MCF 10A (cell line): Measurements from ENCODE around the gene FILIP1L. TPM values are rescaled to one million over a fixed set of nuclear protein-coding genes. Genes with fewer than 3 reads are reported as not detected.
"Not testable (repeated sequence)": the region's sequence is repeated elsewhere in the genome, so short reads cannot be mapped to it uniquely, and the experiment has no call there.

Source experiments
- BruUV-seq: library from RNA; stranded (reverse); fragments of 400-500 nt; replicated peaks from 2 replicates; lab custom pipeline; 2021; lab: Mats Ljungman, UMichigan
- CTCF ChIA-PET: fragments of 300-600 bp; sonication (Branson Sonifier 250); formaldehyde crosslinking; extraction: SDS; loops from one replicate; lab custom pipeline; 2021; ENCODE audit warnings: antibody characterized with exemption, inconsistent platforms; lab: Yijun Ruan, JAX
- POLR2A ChIA-PET: fragments of 300-600, 350-650 bp; sonication (Branson Sonifier 250); formaldehyde crosslinking; extraction: SDS; loops from one replicate; lab custom pipeline; 2020; ENCODE audit warnings: antibody characterized with exemption, inconsistent platforms; lab: Yijun Ruan, JAX
- DNase-seq: peaks from one replicate; pipeline ENCODE4 v3.0.0-alpha.2; 2018; ENCODE audit not compliant: unreplicated experiment
- H3K27ac Mint-ChIP-seq: one replicate; pipeline ENCODE4 v1.8.0; 2022; ENCODE audit warnings: mild to moderate bottlenecking, low read depth, mixed read lengths; ENCODE audit not compliant: unreplicated experiment
- H3K27me3 Mint-ChIP-seq: one replicate; pipeline ENCODE4 v1.8.0; 2022; ENCODE audit warnings: mixed read lengths; ENCODE audit not compliant: insufficient read depth, unreplicated experiment
- H3K36me3 Mint-ChIP-seq: one replicate; pipeline ENCODE4 v1.8.0; 2022; ENCODE audit warnings: mild to moderate bottlenecking, moderate library complexity, mixed read lengths; ENCODE audit not compliant: insufficient read depth, unreplicated experiment
- H3K4me1 Mint-ChIP-seq: one replicate; pipeline ENCODE4 v1.8.0; 2022; ENCODE audit warnings: mixed read lengths; ENCODE audit not compliant: insufficient read depth, unreplicated experiment
- H3K4me3 Mint-ChIP-seq: one replicate; pipeline ENCODE4 v1.8.0; 2022; ENCODE audit warnings: mild to moderate bottlenecking, moderate library complexity, mixed read lengths; ENCODE audit not compliant: unreplicated experiment
- H3K9me3 Mint-ChIP-seq: one replicate; pipeline ENCODE4 v1.8.0; 2022; ENCODE audit warnings: mixed read lengths; ENCODE audit not compliant: unreplicated experiment
- intact Hi-C: fragments of 100-400 bp; cut with micrococcal nuclease; formaldehyde crosslinking; loops from 2 replicates; pipeline ENCODE4 v1.14.1; 2022
- total RNA-seq: library from RNA; stranded (reverse); gene quantifications from 2 replicates; pipeline ENCODE4 v1.2.3, GENCODE V29; 2022
- TF ChIP-seq, protein P1 (sequence below): fragments of 200-600 bp; IDR thresholded peaks from one replicate; pipeline ENCODE4 v1.8.0; 2022; ENCODE audit warnings: antibody characterized with exemption, mild to moderate bottlenecking; ENCODE audit not compliant: unreplicated experiment

The FILIP1L gene
- total RNA-seq, 1 experiment from 2014 or later = 2.4 TPM

GRCh38 chr3:100057716-100058575 is 56.4 kb downstream of the FILIP1L start:
- peaks cover 6% of the 10 kb centered on the region for H3K4me1 Mint-ChIP-seq
- no peak for DNase-seq
- H3K4me3 Mint-ChIP-seq = no peak overlapping the region
- BruUV-seq = no TSS peak
- POLR2A ChIA-PET = interaction anchor here (0.6 to 1.4 kb wide), 4 partner anchors 9 to 224 kb away, joined by 3 to 4 read pairs (median 3); partner anchors contain the start of gene TBC1D23
- peaks cover 7% of the 10 kb centered on the region for H3K36me3 Mint-ChIP-seq
- intact Hi-C loops = loop anchor here (1.0 kb wide), 1 partner anchor 215 kb away; no protein-coding TSS in a partner anchor
- H3K9me3 Mint-ChIP-seq = no peaks in the 10 kb centered on the region
- TF ChIP-seq, protein P1, sequence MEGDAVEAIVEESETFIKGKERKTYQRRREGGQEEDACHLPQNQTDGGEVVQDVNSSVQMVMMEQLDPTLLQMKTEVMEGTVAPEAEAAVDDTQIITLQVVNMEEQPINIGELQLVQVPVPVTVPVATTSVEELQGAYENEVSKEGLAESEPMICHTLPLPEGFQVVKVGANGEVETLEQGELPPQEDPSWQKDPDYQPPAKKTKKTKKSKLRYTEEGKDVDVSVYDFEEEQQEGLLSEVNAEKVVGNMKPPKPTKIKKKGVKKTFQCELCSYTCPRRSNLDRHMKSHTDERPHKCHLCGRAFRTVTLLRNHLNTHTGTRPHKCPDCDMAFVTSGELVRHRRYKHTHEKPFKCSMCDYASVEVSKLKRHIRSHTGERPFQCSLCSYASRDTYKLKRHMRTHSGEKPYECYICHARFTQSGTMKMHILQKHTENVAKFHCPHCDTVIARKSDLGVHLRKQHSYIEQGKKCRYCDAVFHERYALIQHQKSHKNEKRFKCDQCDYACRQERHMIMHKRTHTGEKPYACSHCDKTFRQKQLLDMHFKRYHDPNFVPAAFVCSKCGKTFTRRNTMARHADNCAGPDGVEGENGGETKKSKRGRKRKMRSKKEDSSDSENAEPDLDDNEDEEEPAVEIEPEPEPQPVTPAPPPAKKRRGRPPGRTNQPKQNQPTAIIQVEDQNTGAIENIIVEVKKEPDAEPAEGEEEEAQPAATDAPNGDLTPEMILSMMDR = no peak
- H3K27me3 Mint-ChIP-seq = no peaks in the 10 kb centered on the region
- CTCF ChIA-PET = interaction anchor here (0.7 to 3.5 kb wide), 8 partner anchors 11 to 234 kb away, joined by 3 to 43 read pairs (median 5); no protein-coding TSS in a partner anchor
- H3K27ac Mint-ChIP-seq = no peak overlapping the region

DNA sequence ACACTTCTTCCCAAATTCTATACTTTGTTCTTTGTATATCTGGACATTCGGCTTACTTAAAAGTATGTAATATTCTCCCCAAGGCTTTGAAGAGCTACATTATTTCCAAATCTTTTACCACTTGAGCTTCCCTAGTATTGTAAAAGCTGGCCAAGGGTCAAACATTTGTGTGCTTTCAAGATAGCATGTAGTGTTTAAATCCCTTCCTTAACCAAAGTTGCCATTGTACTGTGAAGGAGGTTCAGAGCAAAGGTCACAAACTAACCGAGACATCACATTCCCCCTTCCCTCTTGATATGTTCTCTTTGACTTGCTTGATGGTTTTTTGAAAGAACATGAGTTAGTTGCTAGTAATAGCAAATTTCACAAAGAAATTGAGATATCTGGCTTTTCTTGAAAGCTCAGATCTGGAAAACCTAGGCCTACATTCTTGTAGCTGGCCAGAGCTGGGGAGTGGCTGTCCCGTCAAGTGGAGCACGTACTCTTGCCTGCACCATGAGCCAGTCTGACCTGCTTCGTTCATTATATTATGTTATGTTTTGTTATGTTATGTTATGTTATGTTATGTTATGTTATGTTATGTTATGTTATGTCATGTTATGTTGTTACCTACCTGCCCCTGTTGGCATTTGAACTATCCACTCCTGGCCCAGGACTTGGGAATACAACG is 60.2 kb downstream of the FILIP1L start:
- no TSS peak for BruUV-seq
- Mint-ChIP-seq H3K36me3 (peaks cover 7% of the 10 kb centered on the region), H3K27me3 (no peaks in the 10 kb centered on the region), H3K27ac (no peak overlapping the region), H3K9me3 (no peaks in the 10 kb centered on the region), H3K4me1 (peaks cover 6% of the 10 kb centered on the region), H3K4me3 (no peak overlapping the region)
- TF ChIP-seq, protein P1 = no peak
- DNase-seq = no peak
- ChIA-PET CTCF (interaction anchor here (0.7 to 1.2 kb wide), 3 partner anchors 68 to 263 kb away, joined by 3 read pairs; no protein-coding TSS in a partner anchor), POLR2A (interaction anchor here (0.6 kb wide), 1 partner anchor 222 kb away, joined by 3 read pairs; no protein-coding TSS in a partner anchor)
- intact Hi-C loops = no loop called here

GRCh38 chr3:100051513-100051912 is 62.8 kb downstream of the FILIP1L start:
- POLR2A ChIA-PET = not testable (repeated sequence)
- CTCF ChIA-PET = interaction anchor here (2.5 kb wide), 1 partner anchor 17 kb away, joined by 19 read pairs; no protein-coding TSS in a partner anchor

GRCh38 chr3:100048248-100048647 is 66.1 kb downstream of the FILIP1L start:
- TF ChIP-seq, protein P1 = no peak
- Mint-ChIP-seq H3K4me1 (peaks cover 38% of the 10 kb centered on the region), H3K9me3 (no peaks in the 10 kb centered on the region), H3K36me3 (no peaks in the 10 kb centered on the region), H3K27ac (peak overlapping the region; percentile 85), H3K4me3 (peak overlapping the region; percentile 22), H3K27me3 (no peaks in the 10 kb centered on the region)
- no peak for DNase-seq
- ChIA-PET POLR2A (interaction anchor here (0.7 to 1.5 kb wide), 8 partner anchors 9 to 353 kb away, joined by 3 to 5 read pairs (median 4); partner anchors contain the start of genes LNP1, TBC1D23 and TOMM70), CTCF (interaction anchor here (0.6 to 1.8 kb wide), 6 partner anchors 8 to 949 kb away, joined by 3 to 10 read pairs (median 4); no protein-coding TSS in a partner anchor)
- intact Hi-C loops = no loop called here
- BruUV-seq = no TSS peak

More at GRCh38 chr3:100051513-100051912, 62.8 kb downstream of the FILIP1L start:
- H3K36me3 Mint-ChIP-seq, H3K27ac Mint-ChIP-seq, BruUV-seq, DNase-seq, intact Hi-C loops, H3K4me3 Mint-ChIP-seq, H3K9me3 Mint-ChIP-seq, H3K27me3 Mint-ChIP-seq: not testable (repeated sequence)
- H3K4me1 Mint-ChIP-seq = peaks cover 20% of the 10 kb centered on the region
